IMR-90 (cell line): ENCODE data around the gene MBD3L4. TPM values are rescaled to one million over a fixed set of nuclear protein-coding genes. Genes with fewer than 3 reads are reported as not detected.
"Not testable (repeated sequence)": the region's sequence is repeated elsewhere in the genome, so short reads cannot be mapped to it uniquely, and the experiment has no call there.

Source experiments
- ATAC-seq: fragments of 200-7000 bp; cut with Tn5 transposase; 2 replicates; pipeline ENCODE4 v1.9.1; 2020; ENCODE audit warnings: low read depth, mild to moderate bottlenecking, moderate library complexity
- BruUV-seq: library from RNA; stranded (reverse); fragments of 400-500 nt; replicated peaks from 2 replicates; lab custom pipeline; 2021; lab: Mats Ljungman, UMichigan
- CTCF ChIA-PET: fragments of 300-600 bp; formaldehyde crosslinking; extraction: SDS; loops from one replicate; lab custom pipeline; 2021; ENCODE audit warnings: antibody characterized with exemption; lab: Yijun Ruan, JAX
- POLR2A ChIA-PET: fragments of 300-600 bp; sonication (Branson Sonifier 250); formaldehyde crosslinking; loops from one replicate; lab custom pipeline; 2022; ENCODE audit warnings: antibody characterized with exemption; ENCODE audit not compliant: unreplicated experiment; lab: Charles Lee
- DNase-seq: peaks from one replicate; pipeline ENCODE4 v3.0.0; 2013
- H2AFZ ChIP-seq: replicated peaks from 2 replicates; pipeline ENCODE3; 2013; ENCODE audit warnings: low read length, mild to moderate bottlenecking; ENCODE audit not compliant: poor library complexity
- H2AK5ac ChIP-seq: 2 replicates; pipeline ENCODE4 v1.6.1; 2013; ENCODE audit warnings: low read depth, low read length, inconsistent platforms
- H2AK9ac ChIP-seq: replicated peaks from 2 replicates; pipeline ENCODE3; 2013; ENCODE audit warnings: mild to moderate bottlenecking, low read depth, low read length, moderate library complexity; ENCODE audit not compliant: poor library complexity
- H2BK120ac ChIP-seq: 2 replicates; pipeline ENCODE4 v1.6.1; 2013; ENCODE audit warnings: low read depth, low read length, inconsistent platforms
- H2BK15ac ChIP-seq: 3 replicates; pipeline ENCODE4 v1.6.1; 2013; ENCODE audit warnings: low read depth, low read length, inconsistent platforms
- H2BK20ac ChIP-seq: 2 replicates; pipeline ENCODE4 v1.6.1; 2013; ENCODE audit warnings: low read depth, mild to moderate bottlenecking, inconsistent platforms, low read length, moderate library complexity
- H2BK5ac ChIP-seq: 2 replicates; pipeline ENCODE4 v1.6.1; 2013; ENCODE audit warnings: mild to moderate bottlenecking, low read depth, low read length, inconsistent platforms; ENCODE audit not compliant: poor library complexity, severe bottlenecking
- H3K14ac ChIP-seq: replicated peaks from 2 replicates; pipeline ENCODE4 v1.6.1; 2013; ENCODE audit warnings: low read depth, low read length, inconsistent platforms
- H3K18ac ChIP-seq: 2 replicates; pipeline ENCODE4 v1.6.1; 2013; ENCODE audit warnings: low read depth, low read length, control low read depth
- H3K23ac ChIP-seq: 2 replicates; pipeline ENCODE4 v1.6.1; 2013; ENCODE audit warnings: low read depth, low read length, inconsistent platforms
- H3K27ac ChIP-seq: 2 replicates; pipeline ENCODE4 v1.5.1; 2013; ENCODE audit warnings: mild to moderate bottlenecking, control low read depth, low read length; ENCODE audit not compliant: insufficient read depth
- H3K27me3 ChIP-seq: 2 replicates; pipeline ENCODE4 v1.6.1; 2013; ENCODE audit warnings: low read length; ENCODE audit not compliant: control insufficient read depth, insufficient read depth
- H3K36me3 ChIP-seq: 2 replicates; pipeline ENCODE4 v1.6.1; 2013; ENCODE audit warnings: low read length, mixed read lengths; ENCODE audit not compliant: control insufficient read depth, insufficient read depth
- H3K4ac ChIP-seq: 2 replicates; pipeline ENCODE4 v1.6.1; 2013; ENCODE audit warnings: low read depth, low read length, inconsistent platforms
- H3K4me1 ChIP-seq: 2 replicates; pipeline ENCODE4 v1.6.1; 2013; ENCODE audit warnings: low read length, mixed read lengths; ENCODE audit not compliant: control insufficient read depth, insufficient read depth
- H3K4me2 ChIP-seq: 2 replicates; pipeline ENCODE4 v1.6.1; 2013; ENCODE audit warnings: low read depth, mild to moderate bottlenecking, control low read depth, low read length, moderate library complexity
- H3K4me3 ChIP-seq: 2 replicates; pipeline ENCODE4 v1.5.1; 2013; ENCODE audit warnings: low read depth, mild to moderate bottlenecking, control low read depth, low read length, moderate library complexity; ENCODE audit not compliant: insufficient read depth
- H3K56ac ChIP-seq: 2 replicates; pipeline ENCODE4 v1.6.1; 2013; ENCODE audit warnings: low read length, inconsistent platforms; ENCODE audit not compliant: insufficient read depth; ENCODE audit errors: extremely low read depth
- H3K79me1 ChIP-seq, 2 experiments: 2 replicates each; pipeline ENCODE4 v1.6.1; 2013; ENCODE audit warnings: low read length in 2 of 2, inconsistent platforms in 1 of 2, low read depth in 1 of 2
- H3K9ac ChIP-seq: 2 replicates; pipeline ENCODE4 v1.6.1; 2013; ENCODE audit warnings: low read depth, low read length, control low read depth
- H3K9me1 ChIP-seq: 2 replicates; pipeline ENCODE4 v1.6.1; 2013; ENCODE audit warnings: low read length, inconsistent platforms; ENCODE audit not compliant: insufficient read depth
- H3K9me3 ChIP-seq: 2 replicates; pipeline ENCODE4 v1.6.1; 2013; ENCODE audit warnings: low read length; ENCODE audit not compliant: control insufficient read depth, insufficient read depth
- H4K20me1 ChIP-seq: 2 replicates; pipeline ENCODE4 v1.6.1; 2013; ENCODE audit warnings: low read length, inconsistent platforms; ENCODE audit not compliant: insufficient read depth
- H4K5ac ChIP-seq: 2 replicates; pipeline ENCODE4 v1.6.1; 2013; ENCODE audit warnings: mild to moderate bottlenecking, low read depth, low read length, control low read depth
- H4K8ac ChIP-seq, 2 experiments: 2 replicates each; pipeline ENCODE4 v1.6.1; 2013; ENCODE audit warnings: low read depth in 2 of 2, low read length in 2 of 2, control low read depth in 1 of 2, inconsistent platforms in 1 of 2
- H4K91ac ChIP-seq: 2 replicates; pipeline ENCODE4 v1.6.1; 2013; ENCODE audit warnings: low read depth, low read length, inconsistent platforms; ENCODE audit not compliant: insufficient read depth
- WGBS, 2 experiments: methylation state at CpG; one replicate each; pipeline versions ENCODE4 v1.1.5 to v1.1.7; 2013; ENCODE audit warnings: missing lambda C conversion rate in 2 of 2; ENCODE audit not compliant: insufficient read length in 1 of 2; ENCODE audit errors: extremely low coverage in 2 of 2; 5-methylcytosine and 5-hydroxymethylcytosine counted together
- dilution Hi-C: fragments of 300-500 bp; cut with HindIII; formaldehyde crosslinking; loops from one replicate; pipeline ENCODE4 v1.14.3; 2018; ENCODE audit warnings: low sequenced_read_pairs; ENCODE audit not compliant: unreplicated experiment
- in situ Hi-C: fragments of 300-500 bp; cut with MboI; formaldehyde crosslinking; loops from 3 replicates; pipeline ENCODE4 v1.14.3; 2019; ENCODE audit warnings: low sequenced_read_pairs, inconsistent platforms, mixed read lengths
- intact Hi-C: fragments of 100-400 bp; cut with micrococcal nuclease; formaldehyde crosslinking; loops from 2 replicates; pipeline ENCODE4 v1.10.0; 2022
- polyA plus RNA-seq, 3 experiments: library from polyadenylated mRNA; depleted of rRNA; stranded (reverse); fragments of >200 nt; gene quantifications; 2 replicates each; pipeline ENCODE4 v1.2.3, GENCODE V29; 2012; ENCODE audit warnings: low replicate concordance in 1 of 3
- total RNA-seq: library from RNA; depleted of rRNA; stranded (reverse); fragments of >200 nt; gene quantifications from 2 replicates; pipeline ENCODE4 v1.2.3, GENCODE V29; 2012

MBD3L4 gene
- total and polyA plus RNA-seq, 2 of the 4 experiments (the other 2 are of a cell fraction), result not detected

DNA sequence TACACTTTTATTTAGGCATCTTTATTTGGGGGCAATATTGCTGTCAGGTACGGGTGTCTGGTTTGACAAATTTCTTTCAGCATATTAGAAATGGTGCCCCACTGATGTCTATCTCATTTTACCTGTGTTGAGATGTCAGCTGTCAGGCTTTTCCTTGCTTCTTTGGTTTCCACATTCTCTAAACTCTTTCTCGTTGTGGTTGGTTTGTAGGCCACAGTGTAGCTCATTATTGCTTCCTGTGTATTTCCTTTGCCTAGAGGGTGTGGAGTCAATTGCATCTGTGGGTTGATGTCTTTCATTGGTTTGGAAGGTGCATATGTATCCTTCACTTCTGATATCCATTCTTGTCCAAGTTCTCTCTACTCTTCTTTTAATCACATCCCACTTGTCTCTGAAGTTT lies 20.0 kb upstream of the MBD3L4 start:
- H3K18ac ChIP-seq, H4K8ac ChIP-seq, H2BK15ac ChIP-seq, H3K56ac ChIP-seq, dilution Hi-C loops, H4K5ac ChIP-seq, H2AK9ac ChIP-seq, CTCF ChIA-PET, H4K91ac ChIP-seq, H3K79me1 ChIP-seq, H4K20me1 ChIP-seq, H2BK120ac ChIP-seq, in situ Hi-C loops, H2AFZ ChIP-seq, H3K4ac ChIP-seq, H3K27me3 ChIP-seq, H3K4me2 ChIP-seq, H3K36me3 ChIP-seq, H3K4me1 ChIP-seq, H3K9ac ChIP-seq, ATAC-seq, POLR2A ChIA-PET, H2BK20ac ChIP-seq, H2BK5ac ChIP-seq, H3K4me3 ChIP-seq, DNase-seq, H3K23ac ChIP-seq, H3K27ac ChIP-seq, H3K9me3 ChIP-seq, H2AK5ac ChIP-seq, H3K14ac ChIP-seq, BruUV-seq, H3K9me1 ChIP-seq: not testable (repeated sequence)
- WGBS, 2 experiments, result no CpG with 5 or more reads among the region's 2 CpGs
- intact Hi-C loops, result loop anchor here (10.0 kb wide), 1 partner anchor 325 kb away; the partner anchor contains the start of genes GPR108 and TRIP10

DNA sequence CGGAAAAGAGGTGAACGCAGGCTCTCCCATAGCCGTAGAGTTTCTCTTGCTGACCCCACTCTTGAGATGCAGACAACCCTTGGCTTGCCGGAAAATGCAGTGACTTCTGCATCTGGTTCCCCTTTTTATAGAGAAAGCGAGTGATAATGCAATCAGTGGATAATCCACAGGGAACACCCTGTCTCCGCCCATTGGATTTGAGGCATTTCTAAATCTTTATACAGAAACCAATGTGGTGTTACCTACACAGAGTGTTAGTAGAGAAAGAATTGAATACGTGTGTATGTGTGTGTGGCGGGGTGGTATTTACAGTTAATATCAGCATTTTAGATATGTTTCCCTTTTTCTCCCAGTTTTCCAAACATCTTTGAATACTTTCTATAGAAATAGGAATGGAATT lies 18.6 kb upstream of the MBD3L4 start, which contains the start of gene MBD3L3:
Gene MBD3L3 (minus strand): TSS at position 101 of the 400 bp plus-strand sequence. CDS start 71 bp downstream, at position 30.
- H3K9me1 ChIP-seq, H3K36me3 ChIP-seq, in situ Hi-C loops, H3K9me3 ChIP-seq, H4K8ac ChIP-seq, H4K20me1 ChIP-seq, POLR2A ChIA-PET, intact Hi-C loops, H3K56ac ChIP-seq, H2BK15ac ChIP-seq, BruUV-seq, H3K14ac ChIP-seq, CTCF ChIA-PET, ATAC-seq, H3K4me2 ChIP-seq, H2AFZ ChIP-seq, H3K23ac ChIP-seq, H2BK5ac ChIP-seq, H4K5ac ChIP-seq, H2BK20ac ChIP-seq, H2AK9ac ChIP-seq, H2AK5ac ChIP-seq, DNase-seq, H3K27me3 ChIP-seq, H3K4me1 ChIP-seq, H3K27ac ChIP-seq, dilution Hi-C loops, H4K91ac ChIP-seq, H2BK120ac ChIP-seq, H3K79me1 ChIP-seq, H3K18ac ChIP-seq, H3K9ac ChIP-seq, H3K4ac ChIP-seq, H3K4me3 ChIP-seq: not testable (repeated sequence)
- WGBS, 2 experiments, result no CpG with 5 or more reads among the region's 8 CpGs
